ENCODE measurements around the gene SUSD3. TPM values are rescaled to one million over a fixed set of nuclear protein-coding genes. Genes with fewer than 3 reads are reported as not detected.

SUSD3 gene
- total and polyA plus RNA-seq, 2 donors (not counting 3 experiments of a cell fraction or from before 2014, with no cell fraction given), result not detected

DNA sequence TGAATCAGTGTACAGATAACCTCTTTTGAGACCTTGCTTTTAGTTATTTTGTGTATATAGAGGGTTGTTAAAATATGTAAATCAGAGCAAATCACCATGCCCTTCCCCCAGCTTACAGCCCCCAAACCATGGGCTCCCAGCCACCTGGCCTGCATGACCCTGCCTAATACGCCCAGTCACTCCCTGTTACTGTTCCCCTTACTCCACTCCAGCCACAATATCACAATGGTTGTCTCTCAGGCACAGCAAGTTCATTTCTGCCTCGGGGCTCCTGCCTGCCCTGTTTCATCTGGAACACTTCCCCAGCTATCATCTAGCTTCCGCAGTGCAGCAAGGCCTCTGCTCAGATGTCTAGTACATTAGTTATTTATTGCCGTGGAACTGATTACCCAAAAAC is 32.6 kb downstream of the SUSD3 start:
- no TSS peak for BruUV-seq (replicated peaks)
- intact Hi-C loops (cut with micrococcal nuclease), result loop anchor here (5.0 to 10.0 kb wide), 3 partner anchors 34 to 1074 kb away; partner anchors contain the start of genes IPPK and SUSD3
- no peaks in the 10 kb centered on the region for H3K27me3 ChIP-seq (ENCODE audit: control insufficient read depth in 2 of 2, insufficient read depth in 2 of 2, low read length in 2 of 2)
- no peak overlapping the region for H3K4me2 ChIP-seq (ENCODE audit: insufficient read depth, low read length)
- H2AFZ ChIP-seq (ENCODE audit: low read depth, low read length), result no peak overlapping the region
- no peaks in the 10 kb centered on the region for H3K36me3 ChIP-seq (ENCODE audit: control insufficient read depth in 2 of 2, extremely low read depth in 1 of 2, insufficient read depth in 2 of 2, low read length in 2 of 2)
- no peak for DNase-seq (ENCODE audit: low read depth, low spot score)
- ChIA-PET POLR2A (no interaction called here), CTCF (no interaction called here)
- H3K9me3 ChIP-seq (replicated peaks; ENCODE audit: control insufficient read depth, insufficient read depth, low read length), result no peaks in the 10 kb centered on the region
- dilution Hi-C loops (cut with MboI; ENCODE audit: extremely low pct_ligation_motif_present, low sequenced_read_pairs), result no loop called here
- H3K9ac ChIP-seq (replicated peaks; ENCODE audit: extremely low read depth, insufficient read depth, low read length), result no peak overlapping the region
- peaks cover 8% of the 10 kb centered on the region for H3K4me1 ChIP-seq (ENCODE audit: control insufficient read depth, extremely low read depth, insufficient read depth, low read length)
- H3K4me3 ChIP-seq (replicated peaks in 1 of 3; ENCODE audit: insufficient read depth in 1 of 3, low read depth in 1 of 3, low read length in 3 of 3), result no peak overlapping the region
- H3K9me1 ChIP-seq (replicated peaks; ENCODE audit: control insufficient read depth, extremely low read depth, insufficient read depth, low read length), result no peaks in the 10 kb centered on the region
- TF ChIP-seq JUN (IDR thresholded peaks at IDR 0.05; ENCODE audit: borderline replicate concordance, insufficient read depth, insufficient read length, low read depth) (no peak), EZH2 (IDR thresholded peaks at IDR 0.05; ENCODE audit: borderline replicate concordance, low read depth, low read length, severe bottlenecking) (no peak), POLR2A (IDR thresholded peaks at IDR 0.05; ENCODE audit: low read depth, low read length) (no peak), GATA2 (IDR thresholded peaks at IDR 0.05; ENCODE audit: insufficient read depth, insufficient read length, low read depth, low read length) (no peak)
- no peak for FAIRE-seq
- H3K79me2 ChIP-seq (ENCODE audit: control insufficient read depth, insufficient read depth, low read length), result no peaks in the 10 kb centered on the region
- no peaks in the 10 kb centered on the region for H4K20me1 ChIP-seq (replicated peaks; ENCODE audit: control insufficient read depth, extremely low read depth, insufficient read depth, low read length)
- no peak overlapping the region for H3K27ac ChIP-seq (ENCODE audit: insufficient read depth, low read depth, low read length)

DNA sequence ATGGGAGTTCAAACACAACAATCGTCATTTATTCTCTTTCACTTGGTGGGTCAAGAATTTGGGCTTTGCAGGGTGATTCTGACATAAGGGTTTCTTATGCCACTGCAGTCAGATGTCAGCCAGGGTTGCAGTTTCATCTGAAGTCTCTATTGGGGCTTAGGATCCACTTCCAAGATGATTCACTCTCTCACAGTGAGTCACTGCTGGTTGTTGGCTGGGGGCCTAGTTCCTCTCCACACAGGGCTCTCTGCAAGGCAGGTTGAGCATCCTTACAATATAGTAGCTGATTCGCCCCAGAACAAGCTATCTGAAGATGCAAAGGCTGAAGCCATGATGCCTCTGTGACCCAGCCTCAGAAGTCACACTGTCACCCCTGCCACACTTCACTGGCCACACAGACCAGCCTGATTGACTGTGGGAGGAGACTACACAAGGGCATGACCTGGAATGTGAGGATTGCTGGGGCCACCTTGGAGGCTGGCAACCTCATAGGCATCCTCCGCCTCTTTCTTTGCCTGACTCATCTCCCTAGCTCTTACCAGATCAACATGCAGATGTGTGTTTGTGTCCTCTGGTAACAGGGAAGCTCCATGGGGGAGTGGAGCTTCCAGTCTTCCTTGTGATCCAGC is 33.1 kb downstream of the SUSD3 start:
- Histone ChIP-seq H3K27ac (ENCODE audit: insufficient read depth, low read depth, low read length) (no peak overlapping the region), H3K4me3 (replicated peaks in 1 of 3; ENCODE audit: insufficient read depth in 1 of 3, low read depth in 1 of 3, low read length in 3 of 3) (no peak overlapping the region), H3K4me1 (ENCODE audit: control insufficient read depth, extremely low read depth, insufficient read depth, low read length) (peaks cover 8% of the 10 kb centered on the region), H3K9me3 (replicated peaks; ENCODE audit: control insufficient read depth, insufficient read depth, low read length) (no peaks in the 10 kb centered on the region), H3K9me1 (replicated peaks; ENCODE audit: control insufficient read depth, extremely low read depth, insufficient read depth, low read length) (no peaks in the 10 kb centered on the region), H2AFZ (ENCODE audit: low read depth, low read length) (no peak overlapping the region), H3K79me2 (ENCODE audit: control insufficient read depth, insufficient read depth, low read length) (peaks cover 4% of the 10 kb centered on the region), H3K4me2 (ENCODE audit: insufficient read depth, low read length) (no peak overlapping the region), H3K27me3 (ENCODE audit: control insufficient read depth in 2 of 2, insufficient read depth in 2 of 2, low read length in 2 of 2) (no peaks in the 10 kb centered on the region), H3K36me3 (ENCODE audit: control insufficient read depth in 2 of 2, extremely low read depth in 1 of 2, insufficient read depth in 2 of 2, low read length in 2 of 2) (no peaks in the 10 kb centered on the region), H4K20me1 (replicated peaks; ENCODE audit: control insufficient read depth, extremely low read depth, insufficient read depth, low read length) (no peaks in the 10 kb centered on the region), H3K9ac (replicated peaks; ENCODE audit: extremely low read depth, insufficient read depth, low read length) (no peak overlapping the region)
- CTCF ChIA-PET, result no interaction called here
- FAIRE-seq (no peak), DNase-seq (ENCODE audit: low read depth, low spot score) (peak; percentile 29)
- intact Hi-C loops (cut with micrococcal nuclease), result loop anchor here (5.0 to 10.0 kb wide), 3 partner anchors 34 to 1073 kb away; partner anchors contain the start of genes IPPK and SUSD3
- no peak for TF ChIP-seq EZH2 (IDR thresholded peaks at IDR 0.05; ENCODE audit: borderline replicate concordance, low read depth, low read length, severe bottlenecking)
- no peak for TF ChIP-seq GATA2 (IDR thresholded peaks at IDR 0.05; ENCODE audit: insufficient read depth, insufficient read length, low read depth, low read length)
- TF ChIP-seq, protein P1, sequence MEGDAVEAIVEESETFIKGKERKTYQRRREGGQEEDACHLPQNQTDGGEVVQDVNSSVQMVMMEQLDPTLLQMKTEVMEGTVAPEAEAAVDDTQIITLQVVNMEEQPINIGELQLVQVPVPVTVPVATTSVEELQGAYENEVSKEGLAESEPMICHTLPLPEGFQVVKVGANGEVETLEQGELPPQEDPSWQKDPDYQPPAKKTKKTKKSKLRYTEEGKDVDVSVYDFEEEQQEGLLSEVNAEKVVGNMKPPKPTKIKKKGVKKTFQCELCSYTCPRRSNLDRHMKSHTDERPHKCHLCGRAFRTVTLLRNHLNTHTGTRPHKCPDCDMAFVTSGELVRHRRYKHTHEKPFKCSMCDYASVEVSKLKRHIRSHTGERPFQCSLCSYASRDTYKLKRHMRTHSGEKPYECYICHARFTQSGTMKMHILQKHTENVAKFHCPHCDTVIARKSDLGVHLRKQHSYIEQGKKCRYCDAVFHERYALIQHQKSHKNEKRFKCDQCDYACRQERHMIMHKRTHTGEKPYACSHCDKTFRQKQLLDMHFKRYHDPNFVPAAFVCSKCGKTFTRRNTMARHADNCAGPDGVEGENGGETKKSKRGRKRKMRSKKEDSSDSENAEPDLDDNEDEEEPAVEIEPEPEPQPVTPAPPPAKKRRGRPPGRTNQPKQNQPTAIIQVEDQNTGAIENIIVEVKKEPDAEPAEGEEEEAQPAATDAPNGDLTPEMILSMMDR (IDR thresholded peaks at IDR 0.05; ENCODE audit: extremely low read depth in 1 of 2, insufficient read depth in 1 of 2, low read depth in 1 of 2, low read length in 2 of 2), result no peak
- TF ChIP-seq FOS (IDR thresholded peaks at IDR 0.05; ENCODE audit: borderline replicate concordance, insufficient read depth, low read length), result peak; percentile 62
- TF ChIP-seq, protein P2, sequence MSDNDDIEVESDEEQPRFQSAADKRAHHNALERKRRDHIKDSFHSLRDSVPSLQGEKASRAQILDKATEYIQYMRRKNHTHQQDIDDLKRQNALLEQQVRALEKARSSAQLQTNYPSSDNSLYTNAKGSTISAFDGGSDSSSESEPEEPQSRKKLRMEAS (IDR thresholded peaks at IDR 0.05; ENCODE audit: insufficient read depth, insufficient read length), result no peak
- TF ChIP-seq POLR2A (IDR thresholded peaks at IDR 0.05; ENCODE audit: low read depth, low read length), result no peak
- peak; percentile 45 for TF ChIP-seq JUN (IDR thresholded peaks at IDR 0.05; ENCODE audit: borderline replicate concordance, insufficient read depth, insufficient read length, low read depth)
- no peak for TF ChIP-seq POLR2AphosphoS5 (IDR thresholded peaks at IDR 0.05; ENCODE audit: insufficient read depth, low read depth, low read length)
- no peak for TF ChIP-seq MYC (IDR thresholded peaks at IDR 0.05; ENCODE audit: low read depth, low read length)
- dilution Hi-C loops (cut with MboI; ENCODE audit: extremely low pct_ligation_motif_present, low sequenced_read_pairs), result no loop called here
- no TSS peak for BruUV-seq (replicated peaks)
- POLR2A ChIA-PET, result no interaction called here

Data from endothelial cell of umbilical vein (primary cell).